ENCODE measurements around the gene RASAL2. TPM values are rescaled to one million over a fixed set of nuclear protein-coding genes. Genes with fewer than 3 reads are reported as not detected.

Gene RASAL2
- total and polyA plus RNA-seq, 2 of the 4 experiments (the other 2 are of a cell fraction), result 13.1 to 20.6 TPM

GRCh38 chr1:178385662-178386061 is 291.8 kb downstream of the RASAL2 start:
- Histone ChIP-seq H3K56ac (ENCODE audit: extremely low read depth, insufficient read depth, low read length) (no peak overlapping the region), H4K8ac (ENCODE audit: low read depth in 2 of 2, low read length in 2 of 2) (no peak overlapping the region), H2BK20ac (ENCODE audit: low read depth, low read length) (no peak overlapping the region), H2BK120ac (ENCODE audit: low read depth, low read length) (no peak overlapping the region), H3K4me2 (ENCODE audit: low read depth, low read length) (no peak overlapping the region), H2AK5ac (ENCODE audit: low read depth, low read length) (no peak overlapping the region), H4K5ac (ENCODE audit: low read depth, low read length) (no peak overlapping the region), H3K4ac (ENCODE audit: low read depth, low read length) (no peak overlapping the region), H3K9ac (ENCODE audit: low read depth, low read length) (no peak overlapping the region), H3K27me3 (ENCODE audit: control insufficient read depth, insufficient read depth, low read length) (no peaks in the 10 kb centered on the region), H2BK5ac (ENCODE audit: low read depth, low read length, poor library complexity, severe bottlenecking) (no peak overlapping the region), H3K18ac (ENCODE audit: low read depth, low read length) (no peak overlapping the region), H3K27ac (ENCODE audit: insufficient read depth, low read length) (no peak overlapping the region), H3K14ac (replicated peaks; ENCODE audit: low read depth, low read length) (no peak overlapping the region), H3K4me1 (ENCODE audit: control insufficient read depth, insufficient read depth, low read length) (peaks cover 5% of the 10 kb centered on the region), H3K36me3 (ENCODE audit: control insufficient read depth, insufficient read depth, low read length) (no peaks in the 10 kb centered on the region), H3K9me1 (ENCODE audit: insufficient read depth, low read length) (peaks cover 4% of the 10 kb centered on the region; the same call in 1 of the 2 replicates), H3K23ac (ENCODE audit: low read depth, low read length) (no peak overlapping the region), H4K20me1 (ENCODE audit: insufficient read depth, low read length) (no peaks in the 10 kb centered on the region), H2AK9ac (replicated peaks; ENCODE audit: low read depth, low read length, poor library complexity) (no peak overlapping the region), H3K9me3 (ENCODE audit: control insufficient read depth, insufficient read depth, low read length) (no peaks in the 10 kb centered on the region), H2AFZ (replicated peaks; ENCODE audit: low read length, poor library complexity) (no peak overlapping the region), H2BK15ac (ENCODE audit: low read depth, low read length) (no peak overlapping the region), H3K4me3 (ENCODE audit: insufficient read depth, low read depth, low read length) (no peak overlapping the region), H3K79me1 (ENCODE audit: low read depth in 1 of 2, low read length in 2 of 2) (peaks cover 3 to 11% of the 10 kb centered on the region in 2 experiments; a peak in 2 of 4 replicates), H4K91ac (ENCODE audit: insufficient read depth, low read depth, low read length) (no peak overlapping the region)
- in situ Hi-C loops (cut with MboI; ENCODE audit: low sequenced_read_pairs), result no loop called here
- dilution Hi-C loops (cut with HindIII; ENCODE audit: low sequenced_read_pairs, unreplicated experiment), result no loop called here
- no peak for TF ChIP-seq RAD21 (IDR thresholded peaks at IDR 0.05; ENCODE audit: low read length)
- no peak for TF ChIP-seq CEBPB (IDR thresholded peaks at IDR 0.05; ENCODE audit: low read depth, low read length)
- no peak for TF ChIP-seq RCOR1 (IDR thresholded peaks at IDR 0.05; ENCODE audit: insufficient replicate concordance, low read length)
- no peak for TF ChIP-seq MAZ (IDR thresholded peaks at IDR 0.05; ENCODE audit: borderline replicate concordance, low read depth, low read length)
- ATAC-seq (ENCODE audit: low read depth) (no peak), DNase-seq (no peak)
- ChIA-PET POLR2A (ENCODE audit: unreplicated experiment) (no interaction called here), CTCF (interaction anchor here (0.6 kb wide), 1 partner anchor 808 kb away, joined by 3 read pairs; no protein-coding TSS in a partner anchor)
- intact Hi-C loops (cut with micrococcal nuclease), result no loop called here
- WGBS, 2 experiments (ENCODE audit: extremely low coverage in 2 of 2, insufficient read length in 1 of 2), result 75% methylated on average over 1 of the region's 1 CpG; no CpG with 5 or more reads in 1 of the 2 experiments
- BruUV-seq (replicated peaks), result no TSS peak
